G401.6 (cell line): ENCODE measurements around the gene IRAG1.
"Not testable (repeated sequence)": the region's sequence is repeated elsewhere in the genome, so short reads cannot be mapped to it uniquely, and the experiment has no call there.

Source experiments
- FAIRE-seq: peaks from 2 replicates; lab custom pipeline; 2012; peaks lifted over from hg19 to GRCh38; lab: Jason Lieb, UNC

The IRAG1 gene

GRCh38 chr11:10708131-10708530 is 14.6 kb upstream of the IRAG1 start:
- no peak for FAIRE-seq

DNA sequence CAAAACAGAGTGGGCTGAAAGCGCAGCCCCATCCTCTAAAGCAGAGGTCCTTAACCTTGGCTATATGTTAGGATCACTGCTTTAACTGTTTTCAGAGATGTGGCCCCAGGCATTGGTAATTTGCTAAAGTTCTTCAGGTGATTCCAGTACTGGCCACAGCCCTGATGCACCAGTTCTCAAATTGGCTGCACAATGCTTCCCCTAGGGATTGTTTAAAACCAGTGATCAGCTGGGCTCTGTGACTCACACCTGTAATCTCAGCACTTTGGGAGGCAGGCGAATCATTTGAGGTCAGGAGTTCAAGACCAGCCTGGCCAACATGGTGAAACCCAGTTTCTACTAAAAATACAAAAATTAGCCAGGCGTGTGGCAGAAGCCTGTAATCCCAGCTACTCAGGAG is 8.4 kb upstream of the IRAG1 start:
- FAIRE-seq = no peak

DNA sequence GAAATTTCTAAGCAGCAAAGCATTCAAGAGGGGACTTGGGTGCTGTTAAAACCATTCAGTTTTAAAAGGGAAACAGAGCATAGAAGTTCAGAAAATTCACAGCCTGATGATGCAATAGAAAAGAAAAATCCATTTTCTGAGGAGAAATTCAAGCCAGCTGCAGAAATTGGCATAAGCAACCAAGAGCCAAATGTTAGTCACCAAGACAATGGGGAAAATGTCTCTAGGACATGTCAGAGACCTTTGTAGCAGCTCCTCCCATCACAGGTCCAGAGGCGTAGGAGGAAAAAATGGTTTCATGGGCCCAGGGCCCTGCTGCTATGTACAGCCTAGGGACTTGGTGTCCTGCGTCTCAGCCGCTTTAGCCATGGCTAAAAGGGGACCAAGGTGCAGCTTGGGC is 5.5 kb upstream of the IRAG1 start:
- no peak for FAIRE-seq

DNA sequence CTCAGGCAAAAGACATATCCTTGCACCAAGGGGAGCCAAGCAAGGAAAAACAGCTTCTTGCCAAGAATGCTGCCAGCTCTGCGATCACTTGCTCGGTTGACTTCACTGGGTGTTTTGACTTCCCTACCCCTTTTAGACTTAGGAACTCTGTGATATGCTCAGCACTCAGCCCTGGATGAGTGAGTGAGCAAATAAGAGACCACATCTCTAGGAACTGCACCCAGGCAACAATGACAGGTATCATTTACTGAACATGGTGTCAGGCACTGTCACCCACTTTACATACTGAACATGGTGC is 3.7 kb upstream of the IRAG1 start:
- FAIRE-seq = no peak

DNA sequence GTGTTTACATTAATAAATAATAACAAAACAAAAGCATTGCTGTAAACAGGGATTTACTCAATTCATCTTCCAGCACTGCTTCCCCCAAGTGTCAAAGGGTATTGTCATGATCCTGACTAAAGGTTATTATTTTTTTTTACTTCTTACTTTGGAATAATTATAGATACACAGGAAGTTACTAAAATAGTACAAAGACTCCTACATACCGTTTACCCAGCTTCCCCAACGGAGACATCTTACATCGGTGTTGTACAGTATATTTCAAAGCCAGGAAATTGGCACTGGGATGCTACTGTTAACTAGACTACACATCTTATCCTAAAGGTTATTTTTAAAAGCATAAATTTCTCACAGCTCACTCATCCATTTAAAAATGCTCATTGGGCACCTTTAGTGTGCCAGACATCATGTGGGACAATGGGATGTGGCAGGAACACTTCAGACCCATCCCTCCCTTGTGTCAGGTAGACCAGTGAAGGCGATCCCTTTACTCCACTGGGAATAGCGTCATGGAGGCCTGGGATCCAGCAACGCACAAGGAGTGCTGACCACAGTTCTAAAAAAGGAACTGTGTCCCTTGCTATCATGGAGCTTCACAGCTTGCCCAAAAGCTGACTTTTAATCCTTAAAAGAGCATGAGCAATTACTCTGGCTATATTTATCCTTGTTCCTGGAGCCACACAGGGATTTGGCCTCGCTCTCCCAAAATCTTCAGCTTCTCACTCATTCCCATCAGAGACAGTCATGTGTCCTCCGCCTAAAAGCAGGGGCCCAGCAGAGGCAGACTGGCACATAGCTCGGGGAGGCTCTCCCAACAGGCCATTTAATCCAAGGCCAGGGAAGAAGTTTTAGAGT is 3.1 kb upstream of the IRAG1 start:
- no peak for FAIRE-seq

DNA sequence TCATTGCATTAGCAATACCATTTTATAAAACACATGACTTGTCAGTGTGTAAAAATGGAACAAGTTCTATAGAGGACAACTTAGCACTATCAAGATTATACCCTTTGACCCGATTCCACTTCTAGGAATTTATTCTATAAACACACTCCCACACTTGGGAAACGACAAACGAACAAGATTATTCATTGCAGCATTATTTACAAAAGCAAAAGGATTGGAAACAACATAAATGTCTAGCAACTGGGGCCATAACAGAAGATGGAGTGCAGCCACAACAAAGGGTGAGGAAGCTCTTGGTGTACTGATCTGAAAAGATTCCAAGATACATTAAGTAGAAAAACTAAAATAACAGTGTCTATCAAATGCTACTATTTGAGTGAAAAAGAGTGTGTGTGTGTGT is 2.3 kb upstream of the IRAG1 start:
- FAIRE-seq = no peak

DNA sequence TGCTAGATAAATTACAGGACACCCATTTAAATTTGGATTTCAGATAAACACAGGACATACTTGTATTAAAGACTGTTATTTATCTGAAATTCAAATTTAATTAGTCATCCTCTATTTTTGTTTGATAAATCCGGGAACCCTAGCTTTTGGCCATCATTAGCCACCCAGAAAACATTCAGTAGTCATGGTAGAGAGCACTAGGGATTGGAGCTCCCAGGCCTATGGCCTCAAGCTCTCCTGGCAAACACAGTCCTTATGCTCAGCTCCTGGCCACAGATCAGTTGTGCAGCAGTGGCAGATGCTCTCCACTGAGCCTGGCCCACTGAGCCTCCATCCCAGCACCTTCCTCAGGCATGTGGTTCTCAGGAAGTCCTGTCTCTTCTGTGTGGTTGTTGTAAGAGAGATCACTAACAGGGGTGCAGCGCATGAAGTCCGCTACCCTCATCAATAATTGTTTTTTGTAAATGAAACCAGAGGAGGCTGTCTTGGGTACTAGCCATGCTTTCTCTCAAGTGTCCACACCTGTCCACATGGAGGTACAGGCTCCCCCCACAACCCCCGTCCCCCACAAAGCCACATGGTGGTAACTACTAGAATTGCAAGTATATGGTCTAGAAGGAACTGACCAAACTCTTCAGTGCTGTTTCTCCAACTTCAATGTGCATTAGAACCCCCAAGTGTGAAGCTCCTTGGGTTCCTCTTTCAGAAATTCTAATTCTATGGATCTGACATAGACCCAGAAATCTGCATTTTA is 1.1 kb upstream of the IRAG1 start:
- FAIRE-seq = no peak

DNA sequence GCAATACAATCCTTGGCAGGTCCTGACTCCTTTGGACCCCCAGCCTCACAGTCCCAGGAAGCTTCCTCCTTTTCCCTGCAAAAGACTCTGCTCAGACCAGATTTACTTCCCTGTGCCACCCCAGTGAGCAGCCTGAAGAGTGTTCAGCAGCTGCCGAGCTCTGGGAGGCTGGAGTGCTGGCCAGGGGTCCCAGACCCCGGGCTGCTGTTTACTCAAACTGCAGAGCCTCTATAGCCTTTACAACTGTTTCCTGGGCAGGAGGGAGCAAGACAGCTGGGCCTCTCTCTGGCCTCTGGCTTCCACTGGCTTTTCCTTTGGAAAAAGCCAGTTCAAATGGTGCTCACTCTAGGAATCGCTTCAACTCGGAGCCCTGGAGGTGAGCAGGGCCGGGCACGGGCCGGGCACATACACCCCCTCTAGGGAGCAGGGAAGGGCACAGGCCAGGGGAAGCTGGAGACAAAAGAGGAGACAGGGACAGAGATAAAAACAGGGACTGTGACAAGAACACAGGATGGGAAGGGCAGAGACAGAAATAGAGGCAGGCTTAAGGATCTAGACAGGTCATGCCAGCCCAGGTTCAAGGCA is 932 bp downstream of the IRAG1 start:
- no peak for FAIRE-seq

GRCh38 chr11:10688401-10688800 is 5.2 kb downstream of the IRAG1 start:
- no peak for FAIRE-seq

GRCh38 chr11:10686311-10686710 is 7.2 kb downstream of the IRAG1 start:
- FAIRE-seq = no peak

DNA sequence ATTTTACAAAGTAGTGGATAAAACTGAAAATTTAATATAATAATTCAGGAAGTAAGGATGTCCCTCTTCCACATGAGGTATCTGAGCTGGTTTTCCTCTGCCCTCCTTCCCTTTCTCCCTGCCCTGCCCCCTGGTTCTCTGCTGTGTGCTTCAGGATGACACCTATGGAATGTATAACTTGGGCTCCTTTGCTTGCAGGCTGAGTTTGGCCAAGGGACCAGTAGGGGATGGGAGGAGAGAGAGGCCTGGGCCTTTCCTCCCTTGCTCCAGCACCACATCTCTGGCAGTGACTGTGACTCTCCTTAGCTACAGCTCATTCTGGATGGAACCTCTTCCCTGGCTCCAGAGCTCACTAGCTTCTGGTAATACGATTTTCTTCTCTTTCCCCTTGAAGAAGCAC is 10.1 kb downstream of the IRAG1 start:
- no peak for FAIRE-seq

GRCh38 chr11:10680956-10681487 is 12.5 kb downstream of the IRAG1 start:
- no peak for FAIRE-seq

GRCh38 chr11:10680279-10680678 is 13.3 kb downstream of the IRAG1 start:
- FAIRE-seq = not testable (repeated sequence)

DNA sequence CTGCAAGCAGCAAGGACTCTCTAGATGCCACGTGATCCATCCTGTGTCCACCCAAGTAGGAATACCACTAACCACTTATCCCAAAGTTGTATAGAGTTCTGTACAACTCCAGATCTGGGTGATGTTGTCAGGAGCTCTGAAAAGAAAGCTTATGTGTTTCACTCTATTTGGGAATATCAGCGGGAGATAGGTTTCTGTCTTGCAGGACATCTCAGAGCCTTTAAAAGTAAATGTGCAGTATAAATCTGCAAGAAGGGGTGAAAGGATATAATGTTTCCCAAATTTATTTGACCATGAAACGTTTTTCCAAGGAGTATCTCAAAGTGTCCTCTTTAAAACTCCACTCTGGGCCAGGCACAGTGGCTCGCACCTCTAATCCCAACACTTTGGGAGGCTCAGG is 13.9 kb downstream of the IRAG1 start:
- FAIRE-seq = no peak

DNA sequence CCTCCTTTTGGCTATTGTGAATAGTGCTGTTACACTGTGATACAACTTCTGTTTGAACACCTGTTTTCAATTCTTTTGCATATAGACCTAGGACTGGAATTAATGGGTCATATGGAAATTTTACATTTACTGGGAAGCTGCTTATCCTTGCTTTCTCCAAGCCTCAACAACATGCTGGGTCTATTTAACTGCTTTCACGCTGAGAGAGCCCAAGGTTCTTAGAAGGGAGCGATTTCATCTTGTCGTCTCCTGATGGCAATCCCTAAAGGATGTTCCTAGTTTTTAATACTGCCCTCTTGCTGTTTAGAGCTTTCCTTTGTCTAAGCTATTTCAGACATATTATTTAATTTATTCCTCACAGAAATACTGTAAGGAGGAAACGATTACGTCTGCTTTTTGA is 15.5 kb downstream of the IRAG1 start:
- no peak for FAIRE-seq

- FAIRE-seq = no peak
Observed at GRCh38 chr11:10676919-10677318, 16.6 kb downstream of the IRAG1 start.

DNA sequence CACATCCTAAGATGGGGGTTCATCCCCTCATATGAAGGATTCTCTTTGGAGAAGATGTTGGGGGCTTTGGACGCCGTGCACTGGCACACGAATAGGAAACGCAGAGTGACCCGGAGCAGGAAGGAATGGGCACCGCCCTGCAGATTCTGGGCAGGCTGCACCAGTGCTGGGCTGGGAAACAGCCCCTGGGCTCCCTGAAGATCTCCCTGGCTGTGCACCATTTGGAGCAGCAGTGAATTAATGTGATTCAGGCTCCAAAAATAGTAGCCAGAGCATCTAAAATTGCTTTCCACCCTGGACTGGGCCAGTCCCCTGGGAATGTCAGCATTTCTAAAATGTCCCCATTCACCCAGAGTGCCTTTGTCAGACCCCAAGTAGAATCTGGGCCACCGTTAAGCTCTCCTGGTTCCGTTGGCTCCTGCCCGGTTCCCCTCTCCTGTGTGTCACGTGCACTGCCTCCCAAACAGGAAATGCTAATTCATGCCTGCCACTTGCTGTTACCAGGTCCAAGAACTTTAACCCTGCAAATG is 18.6 kb downstream of the IRAG1 start:
- no peak for FAIRE-seq

DNA sequence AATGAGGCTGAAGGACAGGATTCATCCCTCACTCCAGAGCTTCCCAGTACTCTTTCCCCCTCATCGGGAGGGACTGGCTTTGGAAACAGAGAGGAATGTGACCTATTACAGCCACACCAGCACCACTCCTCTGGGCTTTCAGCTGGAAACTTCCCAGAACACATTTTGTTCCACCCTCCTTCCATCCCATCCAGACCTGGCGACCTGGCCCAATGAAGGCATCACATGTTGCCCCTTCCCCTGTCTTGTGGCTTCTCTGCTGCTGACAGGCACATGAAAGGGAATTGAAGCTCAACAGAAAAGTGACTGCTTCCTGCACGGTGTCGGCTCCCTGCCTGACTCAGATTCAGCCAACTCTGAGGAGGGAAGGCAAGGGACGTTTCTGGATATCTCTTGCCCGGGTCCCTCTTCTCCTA is 19.1 kb downstream of the IRAG1 start:
- FAIRE-seq = no peak

DNA sequence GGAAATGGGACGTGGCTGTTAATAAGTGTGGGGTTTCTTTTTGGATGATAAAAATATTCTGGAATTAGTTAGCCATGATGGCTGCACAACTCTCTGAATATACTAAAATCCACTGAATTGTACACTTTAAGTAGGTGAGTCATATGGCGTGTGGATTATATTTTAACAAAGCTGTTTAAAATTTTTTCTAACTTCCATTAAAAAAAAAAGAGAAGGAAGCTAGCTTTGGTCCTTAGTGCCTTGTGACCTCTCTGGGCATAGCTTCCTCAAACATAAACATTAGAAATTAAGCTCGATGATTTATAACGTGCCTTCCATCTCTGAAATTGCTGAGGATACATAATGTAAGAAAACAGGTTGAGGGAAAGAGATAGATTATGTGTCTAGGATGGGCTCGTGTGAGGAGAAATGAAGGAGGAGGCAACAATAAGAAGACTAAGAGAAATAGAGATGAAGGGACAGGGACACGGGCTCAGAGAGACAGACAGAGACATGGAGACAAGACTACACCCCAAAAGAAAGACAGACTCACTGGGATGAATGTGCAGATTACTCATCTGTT is 20.0 kb downstream of the IRAG1 start:
- no peak for FAIRE-seq

DNA sequence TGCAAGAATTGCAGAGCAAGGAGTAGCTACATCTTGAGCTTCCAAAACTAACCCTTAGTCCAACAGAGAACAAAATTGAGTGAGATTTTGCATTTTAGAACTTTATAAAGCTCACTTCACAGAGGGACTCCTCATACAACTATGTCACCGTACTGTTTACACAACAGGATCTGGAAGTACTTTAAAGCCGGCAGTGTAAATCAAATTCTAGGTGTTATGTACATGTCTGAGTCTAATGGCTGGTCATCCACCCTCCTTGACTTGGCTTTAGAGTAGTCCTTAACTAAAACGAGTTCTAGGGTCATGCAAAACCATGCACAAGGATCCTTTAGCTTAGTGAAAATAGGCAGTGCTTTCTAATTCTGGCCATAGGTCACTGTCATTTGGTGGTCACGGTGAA is 23.5 kb downstream of the IRAG1 start:
- FAIRE-seq = no peak

GRCh38 chr11:10669258-10670033 is 24.1 kb downstream of the IRAG1 start:
- FAIRE-seq = no peak

GRCh38 chr11:10667521-10667885 is 26.1 kb downstream of the IRAG1 start:
- FAIRE-seq = no peak
